Natural killer cell (primary cell): ENCODE results near the gene KDM1A. TPM values are rescaled to one million over a fixed set of nuclear protein-coding genes. Genes with fewer than 3 reads are reported as not detected.

ENCODE experiments used
- ATAC-seq, 3 donors: fragments of 150-1000 bp in 2 of 3; fragments of 200-7000 bp in 1 of 3; cut with Tn5 transposase; 1 replicate in 1 of 3; 2 replicates in 2 of 3; pipeline ENCODE4 v1.10.0; 2021; ENCODE audit warnings: mild to moderate bottlenecking in 2 of 3, moderate library complexity in 2 of 3
- DNase-seq, 2 donors: peaks; one replicate each; pipeline versions ENCODE4 v3.0.0 to v3.0.0-alpha.2; 2013 to 2021; ENCODE audit warnings: mixed read lengths in 1 of 2
- H3K27ac ChIP-seq: one replicate; pipeline ENCODE4 v1.5.1; 2013; ENCODE audit warnings: mild to moderate bottlenecking, low read length
- H3K27me3 ChIP-seq: one replicate; pipeline ENCODE4 v1.6.1; 2013; ENCODE audit warnings: low read length; ENCODE audit not compliant: control insufficient read depth, insufficient read depth
- H3K36me3 ChIP-seq: one replicate; pipeline ENCODE4 v1.6.1; 2013; ENCODE audit warnings: low read length; ENCODE audit not compliant: control insufficient read depth, insufficient read depth
- H3K4me1 ChIP-seq: one replicate; pipeline ENCODE4 v1.6.1; 2013; ENCODE audit warnings: low read length; ENCODE audit not compliant: control insufficient read depth, insufficient read depth
- H3K4me3 ChIP-seq: one replicate; pipeline ENCODE4 v1.5.1; 2013; ENCODE audit warnings: low read length
- H3K9me3 ChIP-seq: one replicate; pipeline ENCODE4 v1.6.1; 2013; ENCODE audit warnings: low read length; ENCODE audit not compliant: control insufficient read depth, insufficient read depth
- H3K27ac Mint-ChIP-seq, 2 donors: one replicate each; pipeline ENCODE4 v1.8.0; 2022; ENCODE audit warnings: mild to moderate bottlenecking in 2 of 2, mixed read lengths in 2 of 2, moderate library complexity in 1 of 2
- H3K27me3 Mint-ChIP-seq, 2 donors: one replicate each; pipeline ENCODE4 v1.8.0; 2022; ENCODE audit warnings: low read depth in 2 of 2, mixed read lengths in 2 of 2
- H3K36me3 Mint-ChIP-seq: one replicate; pipeline ENCODE4 v1.8.0; 2022; ENCODE audit warnings: mixed read lengths
- H3K4me1 Mint-ChIP-seq, 2 donors: one replicate each; pipeline ENCODE4 v1.8.0; 2022; ENCODE audit warnings: mixed read lengths in 2 of 2
- H3K4me3 Mint-ChIP-seq: one replicate; pipeline ENCODE4 v1.8.0; 2022; ENCODE audit warnings: mild to moderate bottlenecking, moderate library complexity, mixed read lengths
- H3K9me3 Mint-ChIP-seq, 2 donors: one replicate each; pipeline ENCODE4 v1.8.0; 2022; ENCODE audit warnings: mixed read lengths in 2 of 2
- WGBS: methylation state at CpG from one replicate; pipeline ENCODE4 v1.1.7; 2013; ENCODE audit warnings: missing lambda C conversion rate; ENCODE audit not compliant: insufficient coverage; 5-methylcytosine and 5-hydroxymethylcytosine counted together
- intact Hi-C: fragments of 100-400 bp; cut with micrococcal nuclease; formaldehyde crosslinking; loops from one replicate; pipeline ENCODE4 v1.14.2; 2022
- total RNA-seq, 4 donors: library from RNA; stranded (reverse); fragments of 120-200 nt in 1 of 4; gene quantifications; one replicate each; pipeline versions ENCODE4 v1.2.3 to v1.2.4, GENCODE V29; 2013 to 2022
- TF ChIP-seq, protein P1 (sequence below): fragments of 200-600 bp; IDR thresholded peaks from one replicate; pipeline ENCODE4 v1.8.0; 2022; ENCODE audit warnings: antibody characterized with exemption

KDM1A gene
- total RNA-seq, 3 donors from 2014 or later (not counting 1 experiment from before 2014, with no cell fraction given) = 33.0 to 45.4 (median 43.8) TPM

- Histone ChIP-seq H3K9me3 (no peaks in the 10 kb centered on the region), H3K4me1 (no peaks in the 10 kb centered on the region), H3K36me3 (peaks cover 38% of the 10 kb centered on the region), H3K27ac (no peak overlapping the region), H3K27me3 (no peaks in the 10 kb centered on the region), H3K4me3 (no peak overlapping the region)
- Mint-ChIP-seq H3K27me3 (no peaks in the 10 kb centered on the region), H3K27ac (no peak overlapping the region), H3K4me3 (no peak overlapping the region), H3K36me3 (peaks cover 21% of the 10 kb centered on the region), H3K9me3 (no peaks in the 10 kb centered on the region), H3K4me1 (peaks cover 0 to 6% of the 10 kb centered on the region in 2 donors)
- DNase-seq = no peak
- TF ChIP-seq, protein P1, sequence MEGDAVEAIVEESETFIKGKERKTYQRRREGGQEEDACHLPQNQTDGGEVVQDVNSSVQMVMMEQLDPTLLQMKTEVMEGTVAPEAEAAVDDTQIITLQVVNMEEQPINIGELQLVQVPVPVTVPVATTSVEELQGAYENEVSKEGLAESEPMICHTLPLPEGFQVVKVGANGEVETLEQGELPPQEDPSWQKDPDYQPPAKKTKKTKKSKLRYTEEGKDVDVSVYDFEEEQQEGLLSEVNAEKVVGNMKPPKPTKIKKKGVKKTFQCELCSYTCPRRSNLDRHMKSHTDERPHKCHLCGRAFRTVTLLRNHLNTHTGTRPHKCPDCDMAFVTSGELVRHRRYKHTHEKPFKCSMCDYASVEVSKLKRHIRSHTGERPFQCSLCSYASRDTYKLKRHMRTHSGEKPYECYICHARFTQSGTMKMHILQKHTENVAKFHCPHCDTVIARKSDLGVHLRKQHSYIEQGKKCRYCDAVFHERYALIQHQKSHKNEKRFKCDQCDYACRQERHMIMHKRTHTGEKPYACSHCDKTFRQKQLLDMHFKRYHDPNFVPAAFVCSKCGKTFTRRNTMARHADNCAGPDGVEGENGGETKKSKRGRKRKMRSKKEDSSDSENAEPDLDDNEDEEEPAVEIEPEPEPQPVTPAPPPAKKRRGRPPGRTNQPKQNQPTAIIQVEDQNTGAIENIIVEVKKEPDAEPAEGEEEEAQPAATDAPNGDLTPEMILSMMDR = no peak
- intact Hi-C loops = loop anchor here (10.0 kb wide), 1 partner anchor 195 kb away; no protein-coding TSS in a partner anchor
- 100% methylated on average over 1 of the region's 1 CpG for WGBS
- ATAC-seq = no peak
Observed at GRCh38 chr1:23090056-23090455, 70.8 kb downstream of the KDM1A start.

DNA sequence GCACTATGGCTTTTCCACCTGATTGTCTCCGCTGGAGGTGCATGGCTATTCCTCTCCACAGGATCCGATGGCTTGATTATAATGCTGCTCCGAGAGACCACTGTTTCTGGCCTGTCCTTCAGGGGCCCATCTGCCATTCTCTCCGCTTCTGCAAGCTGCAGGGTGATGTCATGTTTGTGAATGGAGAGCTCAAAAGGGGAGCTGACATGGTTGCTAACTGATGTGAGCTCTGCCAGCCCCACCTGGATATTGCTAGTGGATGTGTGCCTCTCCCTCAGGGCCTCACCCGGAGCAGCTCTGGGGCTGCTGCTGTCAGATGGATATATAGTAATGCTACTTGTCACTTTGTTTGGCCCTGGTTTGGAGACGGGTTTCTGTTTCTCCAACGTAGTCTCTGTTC, 72.3 kb downstream of the KDM1A start:
- WGBS = 97% methylated on average over 7 of the region's 7 CpGs
- ATAC-seq = no peak
- TF ChIP-seq, protein P1 = no peak
- Histone ChIP-seq H3K27ac (no peak overlapping the region), H3K4me1 (no peaks in the 10 kb centered on the region), H3K27me3 (no peaks in the 10 kb centered on the region), H3K9me3 (no peaks in the 10 kb centered on the region), H3K4me3 (no peak overlapping the region), H3K36me3 (peaks cover 34% of the 10 kb centered on the region)
- Mint-ChIP-seq H3K4me1 (peaks cover 0 to 1% of the 10 kb centered on the region in 2 donors), H3K36me3 (peaks cover 16% of the 10 kb centered on the region), H3K9me3 (no peaks in the 10 kb centered on the region), H3K27me3 (no peaks in the 10 kb centered on the region), H3K27ac (no peak overlapping the region), H3K4me3 (no peak overlapping the region)
- DNase-seq = no peak
- intact Hi-C loops = loop anchor here (10.0 kb wide), 1 partner anchor 193 kb away; no protein-coding TSS in a partner anchor

- no peaks in the 10 kb centered on the region for H3K27me3 ChIP-seq
- Mint-ChIP-seq H3K36me3 (peaks cover 12% of the 10 kb centered on the region), H3K9me3 (no peaks in the 10 kb centered on the region), H3K27me3 (no peaks in the 10 kb centered on the region), H3K4me1 (no peaks in the 10 kb centered on the region), H3K27ac (no peak overlapping the region), H3K4me3 (no peak overlapping the region)
- DNase-seq (no peak), ATAC-seq (no peak)
- no peaks in the 10 kb centered on the region for H3K4me1 ChIP-seq
- H3K27ac ChIP-seq = no peak overlapping the region
- intact Hi-C loops = loop anchor here (10.0 kb wide), 1 partner anchor 192 kb away; no protein-coding TSS in a partner anchor
- H3K4me3 ChIP-seq = no peak overlapping the region
- peaks cover 25% of the 10 kb centered on the region for H3K36me3 ChIP-seq
- 93% methylated on average over 12 of the region's 12 CpGs for WGBS
- H3K9me3 ChIP-seq = no peaks in the 10 kb centered on the region
- TF ChIP-seq, protein P1 = no peak
Observed at GRCh38 chr1:23092447-23092846, 73.2 kb downstream of the KDM1A start.

DNA sequence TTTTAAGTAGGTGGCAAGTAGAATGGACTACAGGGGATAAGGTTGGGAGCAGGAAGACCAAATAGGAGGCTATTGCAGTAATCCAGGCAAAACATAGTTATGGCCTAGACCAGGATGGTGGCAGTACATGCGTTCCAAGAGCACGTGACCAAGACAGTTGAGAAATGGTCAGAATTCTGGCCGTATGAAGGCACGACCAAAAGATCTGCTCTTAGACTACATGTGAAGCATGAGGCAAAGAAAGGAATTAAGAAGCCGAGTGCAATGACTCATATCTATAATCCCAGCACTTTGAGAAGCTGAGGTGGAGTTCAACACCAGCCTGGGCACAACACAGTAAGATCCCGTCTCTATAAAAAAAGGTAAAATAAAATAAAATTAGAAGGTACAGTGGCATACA, 78.0 kb downstream of the KDM1A start:
- H3K27ac Mint-ChIP-seq = no peak overlapping the region

More for the DNA sequence above, 78.0 kb downstream of the KDM1A start:
- H3K9me3 ChIP-seq = no peaks in the 10 kb centered on the region
- no peak overlapping the region for H3K27ac ChIP-seq
- no peak for ATAC-seq
- Mint-ChIP-seq H3K36me3 (peaks cover 12% of the 10 kb centered on the region), H3K4me1 (peaks cover 35 to 42% of the 10 kb centered on the region in 2 donors), H3K9me3 (no peaks in the 10 kb centered on the region), H3K27me3 (no peaks in the 10 kb centered on the region), H3K4me3 (no peak overlapping the region)
- TF ChIP-seq, protein P1 = no peak
- DNase-seq = no peak
- no peaks in the 10 kb centered on the region for H3K27me3 ChIP-seq
- WGBS = 96% methylated on average over 5 of the region's 6 CpGs
- intact Hi-C loops = loop anchor here (10.0 kb wide), 1 partner anchor 187 kb away; no protein-coding TSS in a partner anchor
- peaks cover 13% of the 10 kb centered on the region for H3K36me3 ChIP-seq
- no peak overlapping the region for H3K4me3 ChIP-seq
- H3K4me1 ChIP-seq = peaks cover 16% of the 10 kb centered on the region
